PC-9 (cell line): Measurements from ENCODE around the gene IGF2R.

Experiments
- CTCF ChIP-seq: fragments of 200-600 bp; sonication (generic); conservative IDR thresholded peaks from 2 replicates; pipeline ENCODE4 v1.6.1; 2017; ENCODE audit warnings: mixed run types, antibody characterized with exemption, mild to moderate bottlenecking, moderate library complexity
- EZH2 ChIP-seq: fragments of 200-600 bp; sonication (generic); IDR thresholded peaks from 2 replicates; pipeline ENCODE4 v1.8.0; 2017; ENCODE audit warnings: antibody characterized with exemption, low read depth

- TF ChIP-seq CTCF (no peak), EZH2 (no peak)
Measured at GRCh38 chr6:159959976-159960384, 8.9 kb upstream of the IGF2R start.
